LNCaP clone FGC (cell line): ENCODE data around the gene MFSD2B.

Source experiments
- DNase-seq: peaks from one replicate; pipeline ENCODE4 v3.0.0-alpha.2; 2011; ENCODE audit warnings: low read depth
- H3K4me3 ChIP-seq: 2 replicates; pipeline ENCODE4 v1.5.1; 2011; ENCODE audit warnings: mild to moderate bottlenecking, low read depth, low read length, control low read depth
- CTCF ChIP-seq: IDR thresholded peaks from 2 replicates; pipeline ENCODE4 v1.5.1; 2012; ENCODE audit warnings: mild to moderate bottlenecking; ENCODE audit not compliant: control insufficient read depth, insufficient read depth; ENCODE audit errors: extremely low read depth

Gene MFSD2B

GRCh38 chr2:24047703-24048033, 37.8 kb downstream of the MFSD2B start:
- DNase-seq: no peak
- peak overlapping the region; percentile 91 for H3K4me3 ChIP-seq
- no peak for TF ChIP-seq CTCF

GRCh38 chr2:24048769-24049484, 39.0 kb downstream of the MFSD2B start:
- DNase-seq: no peak
- peak overlapping the region; percentile 23; the same call in 1 of the 2 replicates for H3K4me3 ChIP-seq
- no peak for TF ChIP-seq CTCF

GRCh38 chr2:24049485-24050021, 39.7 kb downstream of the MFSD2B start, which contains the start of gene FKBP1B:
Gene FKBP1B, plus strand, starts transcription at chr2:24049741. Its CDS starts 109 bp downstream, at chr2:24049850.
- DNase-seq: no peak
- peak within 1 kb of the TSS; percentile 23; the same call in 1 of the 2 replicates for H3K4me3 ChIP-seq
- TF ChIP-seq CTCF: no peak

GRCh38 chr2:24050041-24050979, 40.4 kb downstream of the MFSD2B start:
- H3K4me3 ChIP-seq: no peak overlapping the region
- TF ChIP-seq CTCF: no peak
- no peak for DNase-seq

- H3K4me3 ChIP-seq: no peak overlapping the region
- DNase-seq: no peak
- TF ChIP-seq CTCF: no peak
These were observed 41.9 kb downstream of the MFSD2B start for GRCh38 chr2:24051833-24052232.

- no peak for TF ChIP-seq CTCF
- DNase-seq: no peak
- no peak overlapping the region for H3K4me3 ChIP-seq
These were observed 43.1 kb downstream of the MFSD2B start for GRCh38 chr2:24052951-24053350.
